Activated CD8-positive, alpha-beta memory T cell treated with anti-CD3 and anti-CD28 coated beads for 1 hour (primary cell): ENCODE results near the gene IL24.

Experiments
- DNase-seq, 2 donors: peaks; one replicate each; pipeline ENCODE4 v3.0.0-alpha.2; 2020; ENCODE audit warnings: low read depth in 1 of 2; ENCODE audit errors: extremely low read depth in 1 of 2

The IL24 gene

GRCh38 chr1:206878456-206878855 is 18.8 kb upstream of the IL24 start:
- no peak for DNase-seq

GRCh38 chr1:206880314-206880713 is 16.9 kb upstream of the IL24 start:
- DNase-seq: no peak

GRCh38 chr1:206882555-206882954 is 14.7 kb upstream of the IL24 start:
- no peak for DNase-seq

- no peak for DNase-seq
These were observed 14.1 kb upstream of the IL24 start for GRCh38 chr1:206883160-206883559.

- no peak for DNase-seq
These were observed 13.4 kb upstream of the IL24 start for GRCh38 chr1:206883876-206884275.

- DNase-seq: no peak
These were observed 11.7 kb upstream of the IL24 start for GRCh38 chr1:206885341-206886060.

- DNase-seq: no peak
These were observed 10.4 kb upstream of the IL24 start for GRCh38 chr1:206886831-206887230.

GRCh38 chr1:206887701-206888100 is 9.5 kb upstream of the IL24 start:
- DNase-seq: no peak

GRCh38 chr1:206890125-206891060 is 6.8 kb upstream of the IL24 start:
- DNase-seq: no peak

GRCh38 chr1:206891412-206891811 is 5.8 kb upstream of the IL24 start:
- DNase-seq: no peak

- no peak for DNase-seq
These were observed 4.8 kb upstream of the IL24 start for GRCh38 chr1:206892351-206892984.

- no peak for DNase-seq
These were observed 3.9 kb upstream of the IL24 start for GRCh38 chr1:206893380-206893779.

- no peak for DNase-seq
These were observed 1.9 kb upstream of the IL24 start for GRCh38 chr1:206895325-206895724.

- no peak for DNase-seq
These were observed 1.4 kb upstream of the IL24 start for GRCh38 chr1:206895837-206896242.

GRCh38 chr1:206896261-206896660 is 982 bp upstream of the IL24 start:
- DNase-seq: no peak

- no peak for DNase-seq
These were observed 1.1 kb downstream of the IL24 start for GRCh38 chr1:206898089-206898914.

- no peak for DNase-seq
These were observed 1.7 kb downstream of the IL24 start for GRCh38 chr1:206898915-206899431.

GRCh38 chr1:206899717-206900116 is 2.5 kb downstream of the IL24 start:
- DNase-seq: no peak

- DNase-seq: no peak
These were observed 2.9 kb downstream of the IL24 start for GRCh38 chr1:206900149-206900548.

- no peak for DNase-seq
These were observed 4.7 kb downstream of the IL24 start for GRCh38 chr1:206901944-206902343.
